ENCODE data around the gene SORBS2. TPM values are rescaled to one million over a fixed set of nuclear protein-coding genes. Genes with fewer than 3 reads are reported as not detected.

Gene SORBS2
- total and polyA plus RNA-seq, 2 of the 8 experiments (the other 6 are each of a cell fraction or from before 2014, with no cell fraction given): 73.0 to 87.1 TPM

DNA sequence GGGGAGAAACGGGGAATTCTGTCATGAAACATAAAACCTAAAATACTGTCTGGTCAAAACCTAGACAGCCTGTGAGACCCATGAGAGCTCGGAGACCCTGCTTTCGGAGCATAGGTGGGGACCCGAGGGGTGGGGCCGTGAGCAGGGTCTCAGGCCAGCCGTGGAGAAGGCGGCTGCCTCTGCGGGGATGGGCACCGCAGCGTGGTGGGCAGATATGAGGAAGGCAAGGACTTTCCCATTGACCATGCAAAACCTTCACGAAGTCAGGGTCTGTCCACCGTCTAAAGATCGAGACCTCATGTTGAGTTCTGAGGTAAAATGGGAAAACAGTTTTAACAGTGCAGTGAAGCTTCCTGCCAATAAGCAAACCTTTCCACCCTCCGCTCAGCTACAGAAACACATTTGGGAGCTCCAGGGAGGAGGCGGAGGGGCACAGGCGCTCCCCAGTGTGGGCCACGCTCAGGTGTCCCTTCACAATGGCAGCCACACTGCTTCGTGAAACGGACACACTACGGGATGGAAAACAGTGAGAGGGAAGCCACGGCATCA lies 74.4 kb downstream of the SORBS2 start (continued):
- TF ChIP-seq, protein P1, sequence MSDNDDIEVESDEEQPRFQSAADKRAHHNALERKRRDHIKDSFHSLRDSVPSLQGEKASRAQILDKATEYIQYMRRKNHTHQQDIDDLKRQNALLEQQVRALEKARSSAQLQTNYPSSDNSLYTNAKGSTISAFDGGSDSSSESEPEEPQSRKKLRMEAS (IDR thresholded peaks at IDR 0.05): no peak
- no peak for TF ChIP-seq BRCA1 (IDR thresholded peaks at IDR 0.05; ENCODE audit: low read depth, low read length)
- TF ChIP-seq, protein P2, sequence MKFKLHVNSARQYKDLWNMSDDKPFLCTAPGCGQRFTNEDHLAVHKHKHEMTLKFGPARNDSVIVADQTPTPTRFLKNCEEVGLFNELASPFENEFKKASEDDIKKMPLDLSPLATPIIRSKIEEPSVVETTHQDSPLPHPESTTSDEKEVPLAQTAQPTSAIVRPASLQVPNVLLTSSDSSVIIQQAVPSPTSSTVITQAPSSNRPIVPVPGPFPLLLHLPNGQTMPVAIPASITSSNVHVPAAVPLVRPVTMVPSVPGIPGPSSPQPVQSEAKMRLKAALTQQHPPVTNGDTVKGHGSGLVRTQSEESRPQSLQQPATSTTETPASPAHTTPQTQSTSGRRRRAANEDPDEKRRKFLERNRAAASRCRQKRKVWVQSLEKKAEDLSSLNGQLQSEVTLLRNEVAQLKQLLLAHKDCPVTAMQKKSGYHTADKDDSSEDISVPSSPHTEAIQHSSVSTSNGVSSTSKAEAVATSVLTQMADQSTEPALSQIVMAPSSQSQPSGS (IDR thresholded peaks at IDR 0.05; ENCODE audit: low read length): no peak
